AG04449 (cell line): Measurements from ENCODE around the gene ARTN.
A peak's percentile ranks its signal among the peaks of the same experiment; 100 is the strongest.

Experiments
- CTCF ChIA-PET: fragments of 350-600 bp; formaldehyde crosslinking; extraction: SDS; loops from one replicate; lab custom pipeline; 2021; ENCODE audit warnings: antibody characterized with exemption; lab: Yijun Ruan, JAX
- POLR2A ChIA-PET: fragments of 400-600, 350-600 bp; formaldehyde crosslinking; extraction: SDS; loops from one replicate; lab custom pipeline; 2020; ENCODE audit warnings: antibody characterized with exemption, inconsistent platforms; lab: Yijun Ruan, JAX
- DNase-seq: peaks from one replicate; pipeline ENCODE4 v3.0.0-alpha.2; 2010; ENCODE audit warnings: low read depth, low spot score
- H3K4me3 ChIP-seq: 2 replicates; pipeline ENCODE4 v1.5.1; 2011; ENCODE audit warnings: low read depth, mild to moderate bottlenecking, control low read depth, low read length
- TF ChIP-seq, protein P1 (sequence below): IDR thresholded peaks from one replicate; pipeline ENCODE4 v1.5.1; 2011; ENCODE audit warnings: mild to moderate bottlenecking, moderate library complexity, low read length, control low read depth, inconsistent platforms; ENCODE audit not compliant: insufficient read depth; ENCODE audit errors: missing control alignments

The ARTN gene

GRCh38 chr1:43930168-43930948 is 3.2 kb upstream of the ARTN start:
- TF ChIP-seq, protein P1, sequence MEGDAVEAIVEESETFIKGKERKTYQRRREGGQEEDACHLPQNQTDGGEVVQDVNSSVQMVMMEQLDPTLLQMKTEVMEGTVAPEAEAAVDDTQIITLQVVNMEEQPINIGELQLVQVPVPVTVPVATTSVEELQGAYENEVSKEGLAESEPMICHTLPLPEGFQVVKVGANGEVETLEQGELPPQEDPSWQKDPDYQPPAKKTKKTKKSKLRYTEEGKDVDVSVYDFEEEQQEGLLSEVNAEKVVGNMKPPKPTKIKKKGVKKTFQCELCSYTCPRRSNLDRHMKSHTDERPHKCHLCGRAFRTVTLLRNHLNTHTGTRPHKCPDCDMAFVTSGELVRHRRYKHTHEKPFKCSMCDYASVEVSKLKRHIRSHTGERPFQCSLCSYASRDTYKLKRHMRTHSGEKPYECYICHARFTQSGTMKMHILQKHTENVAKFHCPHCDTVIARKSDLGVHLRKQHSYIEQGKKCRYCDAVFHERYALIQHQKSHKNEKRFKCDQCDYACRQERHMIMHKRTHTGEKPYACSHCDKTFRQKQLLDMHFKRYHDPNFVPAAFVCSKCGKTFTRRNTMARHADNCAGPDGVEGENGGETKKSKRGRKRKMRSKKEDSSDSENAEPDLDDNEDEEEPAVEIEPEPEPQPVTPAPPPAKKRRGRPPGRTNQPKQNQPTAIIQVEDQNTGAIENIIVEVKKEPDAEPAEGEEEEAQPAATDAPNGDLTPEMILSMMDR: no peak
- no peak overlapping the region for H3K4me3 ChIP-seq
- no peak for DNase-seq
- ChIA-PET POLR2A (interaction anchor here (0.6 kb wide), 1 partner anchor 16 kb away, joined by 3 read pairs; no protein-coding TSS in a partner anchor), CTCF (interaction anchor here (1.0 to 14.4 kb wide), 6 partner anchors 10 to 168 kb away, joined by 3 to 1004 read pairs (median 5); partner anchors contain the start of gene IPO13)

GRCh38 chr1:43930949-43931275 is 2.7 kb upstream of the ARTN start:
- H3K4me3 ChIP-seq: no peak overlapping the region
- DNase-seq: no peak
- POLR2A ChIA-PET: no interaction called here
- TF ChIP-seq, protein P1: no peak
- CTCF ChIA-PET: interaction anchor here (1.0 to 14.4 kb wide), 6 partner anchors 9 to 168 kb away, joined by 3 to 1004 read pairs (median 5); partner anchors contain the start of gene IPO13

- POLR2A ChIA-PET: no interaction called here
- no peak for DNase-seq
These were observed 1.6 kb upstream of the ARTN start for GRCh38 chr1:43931711-43932660.

GRCh38 chr1:43932786-43933385 is 715 bp upstream of the ARTN start:
- ChIA-PET CTCF (interaction anchor here (1.0 to 14.4 kb wide), 10 partner anchors 11 to 170 kb away, joined by 3 to 1004 read pairs (median 41); partner anchors contain the start of gene IPO13), POLR2A (interaction anchor here (1.4 to 1.6 kb wide), 2 partner anchors 11 to 170 kb away, joined by 3 read pairs; no protein-coding TSS in a partner anchor)
- TF ChIP-seq, protein P1: no peak
- peak overlapping the region; percentile 47 for H3K4me3 ChIP-seq
- DNase-seq: no peak

More at GRCh38 chr1:43931711-43932660, 1.6 kb upstream of the ARTN start:
- CTCF ChIA-PET: interaction anchor here (1.1 to 14.4 kb wide), 7 partner anchors 10 to 169 kb away, joined by 3 to 1004 read pairs (median 64); partner anchors contain the start of gene IPO13
- H3K4me3 ChIP-seq: no peak overlapping the region
- TF ChIP-seq, protein P1: no peak

- TF ChIP-seq, protein P1: peak; percentile 94
- no peak for DNase-seq
- no peak overlapping the region for H3K4me3 ChIP-seq
- CTCF ChIA-PET: interaction anchor here (0.6 to 14.4 kb wide), 79 partner anchors 12 to 708 kb away, joined by 3 to 1004 read pairs (median 6); partner anchors contain the start of genes ATP6V0B, DPH2, HYI and IPO13
- POLR2A ChIA-PET: interaction anchor here (1.4 to 1.6 kb wide), 3 partner anchors 13 to 171 kb away, joined by 3 to 13 read pairs (median 3); no protein-coding TSS in a partner anchor
These were observed 742 bp downstream of the ARTN start for GRCh38 chr1:43934101-43934985.
